CD14-positive monocyte (primary cell): ENCODE measurements around the gene RPTOR. TPM values are rescaled to one million over a fixed set of nuclear protein-coding genes. Genes with fewer than 3 reads are reported as not detected.
"Not testable (repeated sequence)": the region's sequence is repeated elsewhere in the genome, so short reads cannot be mapped to it uniquely, and the experiment has no call there.

Source experiments
- DNase-seq, 3 donors: peaks; one replicate each; pipeline ENCODE4 v3.0.0-alpha.2; 2011 to 2022
- H2AFZ ChIP-seq: 2 replicates; pipeline ENCODE4 v1.6.0; 2012; ENCODE audit warnings: mild to moderate bottlenecking, low read depth, low read length, inconsistent platforms; ENCODE audit not compliant: insufficient read depth, poor library complexity, severe bottlenecking
- H3K27ac ChIP-seq, 2 donors: 1 replicate in 1 of 2; 2 replicates in 1 of 2; pipeline ENCODE4 v1.5.1; 2012 to 2013; ENCODE audit warnings: low read length in 2 of 2, control low read depth in 1 of 2, inconsistent platforms in 1 of 2, low read depth in 1 of 2, mild to moderate bottlenecking in 1 of 2
- H3K27me3 ChIP-seq, 2 donors: one replicate each; pipeline versions ENCODE4 v1.6.0 to v1.6.1; 2011 to 2013; ENCODE audit warnings: low read length in 2 of 2; ENCODE audit not compliant: control insufficient read depth in 2 of 2, insufficient read depth in 2 of 2
- H3K36me3 ChIP-seq, 2 donors: replicated peaks in 1 of 2; 1 replicate in 1 of 2; 2 replicates in 1 of 2; pipeline versions ENCODE4 v1.5.1 to v1.6.1; 2012 to 2013; ENCODE audit warnings: low read length in 2 of 2, control low read depth in 1 of 2, inconsistent platforms in 1 of 2, mild to moderate bottlenecking in 1 of 2; ENCODE audit not compliant: insufficient read depth in 2 of 2, control insufficient read depth in 1 of 2
- H3K4me1 ChIP-seq, 2 donors: 1 replicate in 1 of 2; 2 replicates in 1 of 2; pipeline versions ENCODE4 v1.5.1 to v1.6.1; 2012 to 2013; ENCODE audit warnings: low read length in 2 of 2, control low read depth in 1 of 2, inconsistent platforms in 1 of 2, mild to moderate bottlenecking in 1 of 2, moderate library complexity in 1 of 2; ENCODE audit not compliant: insufficient read depth in 2 of 2, control insufficient read depth in 1 of 2
- H3K4me2 ChIP-seq: replicated peaks from 2 replicates; pipeline ENCODE3; 2012; ENCODE audit warnings: low read length, moderate library complexity, mild to moderate bottlenecking; ENCODE audit not compliant: poor library complexity, severe bottlenecking; ENCODE audit errors: extremely low read depth
- H3K4me3 ChIP-seq, 3 experiments: fragments of 200-600 bp in 1 of 3; sonication (generic) in 1 of 3; replicated peaks in 1 of 3; 1 replicate in 2 of 3; 2 replicates in 1 of 3; pipeline ENCODE4 v1.5.1; 2011 to 2013; ENCODE audit warnings: low read length in 3 of 3, mild to moderate bottlenecking in 3 of 3, control low read depth in 2 of 3, low read depth in 2 of 3, inconsistent platforms in 1 of 3, moderate library complexity in 1 of 3
- H3K79me2 ChIP-seq: 2 replicates; pipeline ENCODE4 v1.6.0; 2012; ENCODE audit warnings: mild to moderate bottlenecking, control low read depth, inconsistent platforms, low read length, moderate library complexity; ENCODE audit not compliant: insufficient read depth
- H3K9ac ChIP-seq: 2 replicates; pipeline ENCODE4 v1.6.0; 2017; ENCODE audit warnings: low read length, mild to moderate bottlenecking; ENCODE audit not compliant: insufficient read depth, poor library complexity, severe bottlenecking
- H3K9me3 ChIP-seq, 2 donors: replicated peaks in 1 of 2; 1 replicate in 1 of 2; 2 replicates in 1 of 2; pipeline versions ENCODE4 v1.5.1 to v1.6.1; 2012 to 2013; ENCODE audit warnings: low read length in 2 of 2, control low read depth in 1 of 2; ENCODE audit not compliant: control insufficient read depth in 1 of 2, insufficient read depth in 1 of 2
- H4K20me1 ChIP-seq: 2 replicates; pipeline ENCODE4 v1.6.0; 2012; ENCODE audit warnings: mild to moderate bottlenecking, low read length, control low read depth, moderate library complexity; ENCODE audit not compliant: insufficient read depth
- H3K27ac Mint-ChIP-seq, 7 donors: one replicate each; pipeline ENCODE4 v1.8.0; 2020; ENCODE audit warnings: mild to moderate bottlenecking in 7 of 7, mixed read lengths in 7 of 7, moderate library complexity in 6 of 7, inconsistent platforms in 2 of 7
- H3K27me3 Mint-ChIP-seq, 3 donors: one replicate each; pipeline ENCODE4 v1.8.0; 2021 to 2022; ENCODE audit warnings: low read depth in 3 of 3, mild to moderate bottlenecking in 3 of 3, mixed read lengths in 3 of 3, moderate library complexity in 3 of 3, inconsistent platforms in 1 of 3
- H3K36me3 Mint-ChIP-seq, 2 donors: one replicate each; pipeline ENCODE4 v1.8.0; 2020; ENCODE audit warnings: mixed read lengths in 2 of 2, inconsistent platforms in 1 of 2, mild to moderate bottlenecking in 1 of 2
- H3K4me1 Mint-ChIP-seq: one replicate; pipeline ENCODE4 v1.8.0; 2020; ENCODE audit warnings: mild to moderate bottlenecking, mixed read lengths
- H3K4me3 Mint-ChIP-seq, 2 donors: one replicate each; pipeline ENCODE4 v1.8.0; 2020; ENCODE audit warnings: mild to moderate bottlenecking in 2 of 2, mixed read lengths in 2 of 2, moderate library complexity in 1 of 2
- H3K9me3 Mint-ChIP-seq, 7 donors: one replicate each; pipeline ENCODE4 v1.8.0; 2020 to 2022; ENCODE audit warnings: mixed read lengths in 7 of 7, mild to moderate bottlenecking in 6 of 7, moderate library complexity in 6 of 7, inconsistent platforms in 2 of 7
- CTCF ChIP-seq: fragments of 200-600 bp; IDR thresholded peaks from one replicate; pipeline ENCODE4 v1.8.0; 2022; ENCODE audit warnings: antibody characterized with exemption, mild to moderate bottlenecking
- WGBS: methylation state at CpG from one replicate; pipeline ENCODE4 v1.1.5; 2013; ENCODE audit warnings: missing lambda C conversion rate; ENCODE audit not compliant: insufficient coverage; 5-methylcytosine and 5-hydroxymethylcytosine counted together
- intact Hi-C, 2 donors: fragments of 100-400 bp; cut with micrococcal nuclease; formaldehyde crosslinking; loops; one replicate each; pipeline versions ENCODE4 v1.15.0 to v1.15.1; 2023
- polyA plus RNA-seq, 3 donors: library from polyadenylated mRNA; depleted of rRNA in 1 of 3; unstranded in 2 of 3; stranded (reverse) in 1 of 3; fragments of 300-500 nt in 2 of 3; fragments of >200 nt in 1 of 3; fragmentation: Illumina TruSeq in 2 of 3; gene quantifications; 1 replicate in 2 of 3; 2 replicates in 1 of 3; pipeline ENCODE4 v1.2.3, GENCODE V29; 2012 to 2021

Gene RPTOR
- polyA plus RNA-seq, 3 donors: 1.1 to 8.7 (median 2.6) TPM

DNA sequence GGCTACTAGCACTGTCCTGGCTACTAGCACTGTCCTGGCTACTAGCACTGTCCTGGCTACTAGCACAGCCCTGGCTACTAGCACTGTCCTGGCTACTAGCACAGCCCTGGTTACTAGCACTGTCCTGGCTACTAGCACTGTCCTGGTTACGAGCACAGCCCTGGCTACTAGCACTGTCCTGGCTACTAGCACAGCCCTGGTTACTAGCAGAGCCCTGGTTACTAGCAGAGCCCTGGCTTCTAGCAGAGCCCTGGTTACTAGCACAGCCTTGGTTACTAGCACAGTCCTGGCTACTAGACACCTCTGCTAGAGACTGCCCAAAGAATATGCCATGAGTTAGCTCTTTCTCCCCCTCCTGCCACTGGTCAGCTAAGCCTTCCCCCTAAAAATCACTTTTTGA, 200.1 kb downstream of the RPTOR start:
- WGBS: no CpG with 5 or more reads among the region's 1 CpG
- H3K4me1 Mint-ChIP-seq: peaks cover 13% of the 10 kb centered on the region
- H3K27ac Mint-ChIP-seq, H3K36me3 ChIP-seq, H3K9ac ChIP-seq, H3K4me3 ChIP-seq, H3K27me3 Mint-ChIP-seq, H3K79me2 ChIP-seq, H3K9me3 ChIP-seq, H4K20me1 ChIP-seq, H3K27ac ChIP-seq, intact Hi-C loops, H3K4me3 Mint-ChIP-seq, H3K27me3 ChIP-seq, H2AFZ ChIP-seq, DNase-seq, H3K9me3 Mint-ChIP-seq, H3K4me2 ChIP-seq: not testable (repeated sequence)
- peaks cover 12 to 14% of the 10 kb centered on the region in 2 donors for H3K4me1 ChIP-seq
- peaks cover 12 to 27% of the 10 kb centered on the region in 2 donors for H3K36me3 Mint-ChIP-seq

- H4K20me1 ChIP-seq: no peaks in the 10 kb centered on the region
- H2AFZ ChIP-seq: no peak overlapping the region
- Mint-ChIP-seq H3K4me3 (no peak overlapping the region), H3K27me3 (no peaks in the 10 kb centered on the region), H3K4me1 (peaks cover 14% of the 10 kb centered on the region), H3K36me3 (peaks cover 10 to 27% of the 10 kb centered on the region in 2 donors), H3K9me3 (peaks cover 0 to 8% (median 1%) of the 10 kb centered on the region in 7 donors), H3K27ac (peak overlapping the region in 1 of 7 donors; percentile 21)
- intact Hi-C loops: no loop called here
- H3K9me3 ChIP-seq: peaks cover 0 to 7% of the 10 kb centered on the region in 2 donors
- no peaks in the 10 kb centered on the region for H3K27me3 ChIP-seq
- H3K9ac ChIP-seq: no peak overlapping the region
- H3K4me3 ChIP-seq: no peak overlapping the region
- H3K79me2 ChIP-seq: no peaks in the 10 kb centered on the region
- TF ChIP-seq CTCF: no peak
- no peak overlapping the region for H3K4me2 ChIP-seq
- peaks cover 12 to 15% of the 10 kb centered on the region in 2 donors for H3K4me1 ChIP-seq
- DNase-seq: no peak
- no peak overlapping the region for H3K27ac ChIP-seq
- H3K36me3 ChIP-seq: peaks cover 0 to 4% of the 10 kb centered on the region in 2 donors
- WGBS: 100% methylated on average over 1 of the region's 4 CpGs
Measured at GRCh38 chr17:80745183-80745582, 200.5 kb downstream of the RPTOR start.
